HG03060 (cell line): Measurements from ENCODE around the gene PPP6R3.
"Not testable (repeated sequence)": the region's sequence is repeated elsewhere in the genome, so short reads cannot be mapped to it uniquely, and the experiment has no call there.

Experiments used
- ATAC-seq: cut with Tn5 transposase; IDR thresholded peaks from one replicate; pipeline ENCODE4 v1.9.1; 2021; ENCODE audit warnings: low read depth, moderate number of reproducible peaks; ENCODE audit not compliant: unreplicated experiment

PPP6R3 gene

DNA sequence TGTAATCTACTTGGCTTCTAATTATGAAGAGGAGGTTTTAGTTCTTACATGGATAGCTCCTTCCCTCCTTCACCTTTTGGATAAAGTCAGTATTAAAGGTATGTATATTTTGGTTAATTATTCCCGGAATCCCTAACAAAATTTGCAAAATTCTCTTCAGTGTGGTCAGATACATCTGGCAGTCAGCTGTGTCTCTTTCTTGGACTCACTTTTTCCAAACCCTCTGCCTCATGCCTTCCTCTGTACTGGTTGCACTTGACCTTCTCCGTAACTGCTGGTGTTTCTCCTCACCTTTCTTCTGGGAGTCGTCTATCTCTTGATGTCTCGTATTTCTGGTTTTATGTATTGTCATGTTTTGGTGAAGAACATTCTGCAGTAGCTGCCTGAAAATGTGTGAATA is 62.5 kb downstream of the PPP6R3 start:
- no peak for ATAC-seq

DNA sequence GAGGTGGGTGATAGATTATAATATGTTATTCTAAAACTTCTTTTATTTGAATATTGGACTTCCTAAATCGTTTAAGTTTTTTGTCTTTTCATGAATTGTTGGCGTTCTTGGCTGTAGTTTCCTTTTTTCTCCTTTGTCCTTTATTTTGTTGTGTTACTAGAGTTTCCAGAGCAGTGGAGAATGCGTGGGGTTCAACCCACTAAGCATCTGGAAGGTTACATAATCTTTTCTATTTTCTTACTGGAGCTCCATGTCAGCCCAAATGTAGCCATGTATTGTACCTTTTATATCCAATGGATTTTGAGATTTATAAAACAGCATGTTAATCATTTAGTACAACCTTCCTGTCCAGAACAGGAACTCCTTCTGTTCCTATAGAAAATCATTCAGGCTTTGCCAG is 63.2 kb downstream of the PPP6R3 start:
- no peak for ATAC-seq

DNA sequence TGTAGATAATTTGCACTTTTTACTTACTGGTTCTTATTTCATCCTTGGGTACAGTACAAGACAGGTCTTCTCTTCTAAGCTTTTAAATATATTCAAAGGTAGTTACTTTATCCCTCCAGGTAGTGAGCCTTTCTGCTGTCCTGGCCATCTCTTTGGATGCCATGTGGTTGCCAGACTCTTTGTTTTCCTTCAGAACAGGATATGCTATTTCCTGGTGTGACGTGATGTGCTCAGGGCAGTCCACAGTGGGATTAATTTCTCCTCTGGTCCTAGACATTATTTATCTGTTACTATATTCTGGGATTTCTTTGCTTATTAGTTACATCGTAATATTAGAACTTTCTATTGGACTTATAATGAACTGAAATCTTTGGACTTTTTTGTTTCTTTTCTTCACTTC is 63.7 kb downstream of the PPP6R3 start:
- no peak for ATAC-seq

DNA sequence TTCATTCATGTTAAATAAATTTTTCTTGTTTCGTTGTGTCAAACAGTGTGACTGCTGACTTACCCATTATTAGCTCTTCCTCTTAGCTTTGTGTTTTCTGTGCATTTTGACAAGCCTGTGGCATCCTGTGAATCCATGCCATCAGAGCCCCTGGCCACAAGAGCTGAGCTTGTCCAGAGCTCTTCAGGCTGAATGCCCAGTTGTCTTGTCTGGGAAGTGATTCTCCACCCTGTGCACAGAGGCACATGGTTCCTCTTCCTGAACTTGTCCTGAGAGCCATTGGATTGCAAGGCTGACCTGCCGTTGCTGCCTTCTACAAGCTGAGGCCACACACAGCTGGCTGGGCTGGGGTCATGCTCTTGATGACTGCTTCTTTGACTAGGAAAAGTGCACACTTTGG is 64.1 kb downstream of the PPP6R3 start:
- ATAC-seq, result no peak

DNA sequence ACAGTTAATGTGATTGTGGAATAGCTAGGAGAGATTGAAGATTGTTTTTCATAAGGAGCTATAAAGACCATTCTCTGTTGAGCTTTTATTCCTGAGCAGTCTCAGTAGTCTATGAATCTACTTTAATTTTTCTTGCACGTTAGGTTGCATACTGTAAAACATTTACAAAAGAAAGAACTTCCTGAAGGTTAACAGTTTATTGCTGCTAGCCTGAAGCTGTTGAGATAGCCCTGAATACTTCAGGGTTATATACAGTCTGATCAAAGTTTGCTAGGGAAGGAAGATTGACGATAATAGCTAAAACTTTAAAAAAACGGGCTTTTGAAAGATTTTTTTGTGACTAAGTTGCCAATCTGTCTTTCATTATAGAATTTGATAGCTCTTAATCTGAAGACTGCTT is 64.8 kb downstream of the PPP6R3 start:
- ATAC-seq, result no peak

DNA sequence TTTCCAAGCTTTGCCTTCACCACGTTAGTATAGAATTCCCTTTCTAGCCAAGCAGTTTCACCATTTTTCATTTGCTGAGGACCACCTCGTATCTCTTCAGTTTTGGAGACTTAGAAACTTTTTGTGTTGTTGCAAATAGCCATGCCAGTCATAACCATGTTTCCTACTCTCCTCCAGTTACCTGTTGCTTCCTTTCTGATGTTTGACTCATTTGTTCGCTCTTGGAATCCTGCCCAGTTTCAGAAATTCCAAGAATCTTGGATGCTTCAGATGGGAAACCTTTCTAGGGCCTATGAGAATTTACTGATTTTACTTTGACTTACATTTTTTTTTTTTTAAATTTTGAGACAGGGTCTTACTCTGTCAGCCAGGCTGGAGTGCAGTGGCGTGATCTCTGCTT is 65.4 kb downstream of the PPP6R3 start:
- ATAC-seq, result no peak

DNA sequence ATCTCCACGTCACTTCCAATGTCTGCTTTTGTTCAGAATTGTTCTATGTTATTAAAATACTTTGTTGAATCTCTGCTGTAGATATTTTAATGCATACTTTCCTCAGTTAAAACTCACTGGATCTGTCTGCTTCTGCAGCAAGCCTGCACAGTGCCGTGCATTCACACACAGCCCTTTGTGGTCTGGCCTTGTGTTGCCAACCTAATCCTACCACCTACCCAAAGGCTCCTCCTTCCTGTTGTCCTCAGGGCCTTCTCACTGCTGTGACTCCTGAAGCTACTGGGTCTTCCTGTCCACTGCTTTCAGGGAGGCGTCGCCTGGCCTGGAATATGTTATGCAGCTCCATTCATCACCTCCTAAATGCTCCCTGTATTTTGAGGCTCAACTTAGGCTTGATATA is 67.0 kb downstream of the PPP6R3 start:
- ATAC-seq, result no peak

DNA sequence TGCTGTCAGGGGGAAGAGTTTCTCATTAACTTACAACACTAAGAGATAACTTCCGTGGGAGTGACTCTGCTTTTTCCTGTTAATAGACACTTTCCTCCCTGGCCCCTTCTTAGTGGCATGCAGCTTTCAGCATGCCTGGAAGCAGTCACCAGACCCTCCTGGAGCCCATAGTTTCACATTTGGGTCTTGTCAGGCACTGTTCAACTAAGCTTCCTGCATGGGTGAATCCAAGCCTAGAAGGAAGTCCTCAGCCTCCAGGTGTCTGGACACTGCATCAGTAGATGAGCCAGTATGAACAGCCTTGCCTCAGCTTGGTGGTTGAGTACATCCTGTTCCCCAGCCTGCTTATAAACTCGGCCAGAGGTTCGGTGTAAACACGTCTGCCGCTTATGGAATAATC is 68.1 kb downstream of the PPP6R3 start:
- no peak for ATAC-seq

DNA sequence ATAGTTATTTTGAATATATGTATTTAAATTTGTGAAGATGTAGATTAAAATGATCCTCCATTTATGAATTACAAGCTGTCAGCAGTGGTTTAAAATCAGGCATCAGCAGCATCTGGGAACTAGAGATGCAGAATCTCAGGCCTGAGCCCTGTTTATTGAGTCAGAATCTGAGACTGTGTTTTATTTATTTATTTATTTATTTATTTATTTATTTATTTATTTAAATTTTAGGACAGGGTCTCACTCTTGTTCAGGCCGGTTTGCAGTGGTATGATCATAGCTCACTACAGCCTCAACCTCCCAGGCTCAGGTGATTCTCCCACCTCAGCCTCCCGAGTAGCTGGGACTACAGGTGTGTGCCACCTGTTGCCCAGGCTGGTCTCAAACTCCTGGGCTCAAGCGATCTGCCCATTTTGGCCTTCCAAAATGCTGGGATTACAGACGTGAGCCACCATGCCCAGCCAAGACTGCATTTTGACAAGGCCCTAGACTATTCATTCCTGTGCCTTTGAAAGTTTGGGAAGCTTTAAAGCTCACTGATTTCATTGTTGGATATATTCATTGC is 70.7 kb downstream of the PPP6R3 start:
- ATAC-seq, result no peak

DNA sequence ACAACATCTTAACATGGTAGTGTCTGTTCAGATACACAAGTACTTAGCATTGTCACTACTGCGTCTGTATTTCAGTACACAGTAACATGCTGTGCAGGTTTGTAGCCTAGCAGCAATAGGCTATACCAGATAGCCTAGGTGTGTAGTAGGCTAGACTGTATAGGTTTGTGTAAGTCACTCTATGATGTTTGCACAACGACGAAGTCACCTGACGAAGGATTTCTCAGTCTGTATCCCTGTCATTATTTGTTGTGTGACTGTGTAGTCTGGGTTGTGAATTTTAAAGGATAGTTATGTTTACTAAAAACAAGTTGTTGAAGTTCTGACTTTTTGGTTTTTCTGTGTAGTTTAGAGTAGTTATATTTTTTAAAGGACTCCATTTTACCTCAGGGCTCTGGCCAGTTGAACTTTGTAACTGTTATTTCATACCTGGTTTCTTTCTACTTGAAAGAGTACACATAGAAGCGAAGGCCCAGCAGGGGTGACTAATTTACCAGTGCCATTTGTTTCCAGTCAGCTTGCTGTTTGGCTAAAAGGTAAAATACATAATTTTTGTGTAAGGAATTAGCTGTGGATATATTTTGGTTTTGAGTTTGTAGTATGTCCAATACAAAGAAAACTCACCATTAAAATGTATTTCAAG is 72.3 kb downstream of the PPP6R3 start:
- no peak for ATAC-seq

DNA sequence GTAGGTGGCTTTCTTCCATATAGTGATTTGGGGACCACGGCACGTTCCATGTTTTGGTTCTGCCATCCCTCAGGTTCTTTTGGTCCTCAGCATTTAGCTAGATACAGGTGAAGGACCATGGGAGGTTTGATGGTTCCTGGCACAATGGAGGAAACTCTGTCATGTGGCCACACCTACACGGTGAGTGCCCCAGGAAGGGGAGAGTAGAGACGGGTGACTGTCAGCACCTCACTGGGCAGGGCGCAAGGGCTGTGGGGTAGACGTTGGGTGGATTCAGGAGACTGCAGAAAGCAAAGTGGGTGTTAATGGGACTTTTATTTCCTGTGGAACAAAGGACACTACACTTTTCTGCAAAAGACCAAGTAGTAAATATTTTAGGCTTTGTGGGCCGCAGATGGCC is 73.4 kb downstream of the PPP6R3 start:
- no peak for ATAC-seq

DNA sequence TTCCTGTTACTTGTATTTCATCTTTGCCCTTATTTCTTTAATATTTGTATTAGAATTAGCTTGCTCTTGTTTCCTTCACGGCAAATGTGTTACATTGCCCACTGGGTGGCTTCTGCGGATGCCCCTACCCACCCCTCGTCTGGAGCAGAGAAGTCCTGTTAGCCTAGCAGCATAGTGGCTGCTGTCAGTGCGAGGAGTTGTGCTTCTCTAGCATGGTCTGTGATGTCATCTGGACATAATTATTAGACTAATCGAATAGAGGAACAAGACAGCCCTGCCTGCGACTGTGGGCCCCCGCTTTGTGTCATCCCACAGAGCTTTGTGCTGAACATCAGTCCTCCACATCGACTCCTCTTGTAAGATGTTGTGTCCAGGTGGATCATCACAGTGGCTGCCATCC is 74.5 kb downstream of the PPP6R3 start:
- no peak for ATAC-seq

DNA sequence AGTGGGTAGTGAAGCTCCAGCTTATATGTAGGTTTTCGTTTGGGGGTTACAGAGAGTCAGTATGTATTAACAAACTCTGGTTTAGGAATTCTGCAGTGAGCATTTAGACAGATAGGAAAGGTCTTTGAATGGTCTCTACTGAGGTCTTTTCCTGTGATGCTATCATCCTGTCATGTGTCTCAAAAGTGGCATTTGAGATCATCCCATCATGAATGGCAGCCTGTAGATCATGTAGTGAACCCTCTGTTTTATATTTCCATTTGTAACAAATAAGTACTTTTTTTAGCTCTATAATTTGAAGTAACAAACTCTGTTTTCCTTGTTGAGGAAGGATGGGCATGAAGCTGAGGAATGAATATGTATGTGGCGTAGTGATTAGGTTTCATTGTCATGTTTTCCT is 76.2 kb downstream of the PPP6R3 start:
- no peak for ATAC-seq

DNA sequence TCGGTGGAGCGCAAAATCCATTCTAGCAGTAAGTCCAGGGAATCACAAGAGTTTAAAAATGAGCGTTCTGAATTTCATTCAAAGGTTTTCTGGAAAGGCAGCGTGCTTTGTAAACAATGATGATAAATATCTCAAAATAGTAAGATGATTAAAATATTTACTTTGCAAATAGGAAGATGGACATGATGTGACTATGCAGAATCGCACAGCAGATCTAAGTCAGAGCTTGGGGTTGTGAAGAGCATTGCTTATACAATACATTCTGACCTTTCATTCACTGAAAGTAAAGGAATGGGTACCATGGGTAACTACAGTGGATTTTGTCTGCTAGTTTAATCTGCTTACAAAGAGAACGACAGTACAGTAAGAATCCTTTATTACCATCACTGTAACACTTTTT is 77.5 kb downstream of the PPP6R3 start:
- ATAC-seq, result no peak

DNA sequence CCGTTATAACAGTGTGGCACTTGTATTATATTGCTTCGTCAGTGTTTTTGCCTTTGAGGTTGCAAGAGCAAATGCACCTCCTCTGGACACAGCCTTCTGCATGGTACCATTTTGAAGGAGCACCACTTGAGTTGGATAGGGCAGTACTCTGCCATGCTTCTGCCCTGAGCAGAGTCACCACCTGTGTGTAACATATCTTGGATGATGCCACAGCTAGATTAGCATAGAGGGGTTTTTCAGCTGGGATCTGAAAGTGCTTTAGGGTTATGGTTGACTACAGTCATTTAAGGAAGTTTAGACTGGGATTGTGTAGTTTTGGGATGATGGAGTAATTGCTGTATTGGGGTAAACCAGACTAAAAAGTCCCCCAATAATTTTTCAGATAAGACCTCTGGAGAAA is 78.8 kb downstream of the PPP6R3 start:
- no peak for ATAC-seq

DNA sequence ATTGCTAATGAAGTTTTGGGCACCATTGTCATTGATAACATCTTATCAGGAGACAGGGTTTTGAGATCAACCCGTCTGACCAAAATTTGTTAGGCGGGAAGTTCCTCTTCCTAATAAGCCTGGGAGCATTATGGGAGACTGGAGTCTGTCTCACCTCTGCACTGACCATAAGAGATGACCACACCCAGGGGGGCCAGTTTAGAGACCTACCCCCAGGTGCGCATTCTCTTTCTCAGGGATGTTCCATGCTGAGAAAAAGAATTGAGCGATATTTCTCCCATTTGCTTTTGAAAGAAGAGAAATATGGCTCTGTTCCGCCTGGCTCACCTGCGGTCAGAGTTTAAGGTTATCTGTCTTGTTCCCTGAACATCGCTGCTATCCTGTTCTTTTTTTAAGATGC is 80.0 kb downstream of the PPP6R3 start:
- ATAC-seq, result not testable (repeated sequence)

DNA sequence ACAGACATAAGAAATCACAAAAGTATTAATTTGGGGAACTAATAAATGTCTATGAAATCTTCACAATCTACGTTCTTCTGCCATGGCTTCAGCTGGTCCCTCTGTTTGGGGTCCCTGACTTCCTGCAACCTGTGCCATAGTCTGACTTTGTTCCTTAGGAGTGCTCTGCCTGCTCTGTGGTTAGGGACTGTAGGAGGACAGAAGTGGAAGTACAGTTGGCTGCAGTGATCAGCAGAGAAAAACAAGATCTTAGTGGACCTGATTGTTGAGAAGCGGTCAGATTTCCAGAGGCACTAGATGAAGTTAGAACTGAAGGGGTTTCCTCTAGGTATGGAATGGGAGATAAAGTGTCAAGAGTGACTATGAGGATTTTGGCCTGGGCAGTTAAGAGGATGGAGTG is 80.6 kb downstream of the PPP6R3 start:
- ATAC-seq, result no peak

DNA sequence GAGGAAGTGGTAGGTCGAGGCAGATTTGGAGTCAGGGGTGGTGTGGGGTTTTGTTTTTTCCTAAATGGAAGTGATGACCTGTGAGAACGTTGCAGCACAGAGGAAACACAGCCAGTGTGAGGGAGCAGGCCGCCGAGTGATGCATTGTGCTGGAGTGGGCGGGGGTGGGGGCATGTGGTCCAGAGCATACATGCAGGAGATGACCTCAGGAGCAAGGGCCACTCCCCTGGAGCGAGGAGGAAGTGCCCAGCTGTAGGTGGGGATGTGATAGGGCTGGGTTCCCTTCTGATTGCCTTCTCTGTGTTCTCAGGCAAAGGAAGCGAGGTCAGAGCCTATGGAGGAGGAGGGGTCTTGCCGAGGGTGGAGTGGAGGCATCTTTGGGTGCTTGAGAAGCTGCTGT is 81.4 kb downstream of the PPP6R3 start:
- ATAC-seq, result no peak

DNA sequence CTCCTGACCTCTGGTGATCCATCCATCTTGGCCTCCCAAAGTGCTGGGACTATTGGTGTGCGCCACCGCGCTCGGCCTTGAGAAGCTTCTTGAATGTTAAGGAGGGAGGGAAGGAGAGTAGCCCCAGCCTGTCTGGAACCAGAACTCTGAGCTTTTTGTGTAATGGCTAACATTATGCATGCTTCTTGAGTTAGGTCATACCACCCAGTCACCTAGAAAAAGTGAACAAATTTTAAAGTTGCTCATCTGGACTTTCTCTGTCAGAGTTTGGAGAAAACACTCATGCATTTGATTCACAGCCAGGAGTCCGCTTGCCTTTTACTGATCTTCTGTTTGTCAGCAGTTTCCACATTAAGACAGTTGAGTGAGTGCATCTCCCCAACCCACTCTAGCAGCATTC is 82.1 kb downstream of the PPP6R3 start:
- no peak for ATAC-seq

DNA sequence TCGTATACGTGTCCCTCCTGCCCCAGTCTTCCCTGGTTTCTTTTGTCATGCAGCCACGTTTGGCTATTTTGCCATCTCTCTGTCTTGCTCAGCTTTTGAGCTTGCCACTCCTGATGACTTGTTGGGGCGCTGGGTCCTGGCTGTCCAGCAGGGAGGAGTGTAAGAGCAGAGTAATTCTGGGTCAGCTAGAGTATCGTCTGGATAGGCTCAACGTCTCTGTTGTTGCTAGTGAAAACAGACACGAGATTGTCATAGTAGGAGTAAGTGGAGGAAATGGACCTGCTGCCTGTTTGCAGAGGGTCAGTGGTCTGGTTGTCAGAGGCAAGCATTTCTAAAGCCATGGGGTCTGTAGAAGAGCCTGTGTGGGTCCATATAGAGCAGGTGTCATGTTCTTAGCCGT is 83.0 kb downstream of the PPP6R3 start:
- ATAC-seq, result no peak

DNA sequence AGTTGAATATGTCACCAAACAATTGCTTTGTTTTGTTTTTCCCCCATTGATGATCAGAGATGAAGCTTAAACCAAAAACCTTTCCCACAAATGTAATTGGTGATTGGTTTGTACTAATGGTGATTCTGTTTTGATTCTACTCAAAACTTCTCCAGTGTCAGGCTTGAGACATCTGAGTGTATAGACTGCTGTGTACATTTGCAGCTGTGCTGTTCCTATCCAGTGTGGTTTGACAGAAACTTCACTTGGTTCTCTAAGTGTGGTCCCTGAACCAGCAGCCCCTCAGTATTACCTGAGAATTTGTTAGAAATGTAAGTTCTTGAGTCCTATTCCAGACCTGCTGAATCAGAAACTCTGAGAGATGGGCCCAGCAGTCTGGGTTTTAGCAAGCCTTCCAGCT is 84.8 kb downstream of the PPP6R3 start:
- no peak for ATAC-seq

DNA sequence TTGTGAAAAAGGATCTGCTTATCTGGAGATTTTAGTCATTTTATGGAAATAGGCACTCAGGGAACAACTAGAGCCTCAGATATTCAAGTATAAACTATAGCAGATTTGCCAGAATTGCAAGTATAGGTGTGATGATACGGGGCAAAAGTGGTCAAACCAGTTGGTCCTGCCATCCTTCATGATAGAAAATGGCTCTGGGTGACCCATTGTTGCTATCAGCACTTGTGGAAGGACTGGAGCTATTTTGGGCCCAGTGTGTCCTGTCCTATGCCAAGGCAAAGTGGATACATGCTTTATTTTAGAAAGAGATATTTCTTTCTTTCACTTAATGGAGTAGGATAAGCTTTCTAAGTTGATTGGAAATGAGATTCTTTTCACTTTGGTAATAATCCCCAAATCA is 85.2 kb downstream of the PPP6R3 start:
- no peak for ATAC-seq

DNA sequence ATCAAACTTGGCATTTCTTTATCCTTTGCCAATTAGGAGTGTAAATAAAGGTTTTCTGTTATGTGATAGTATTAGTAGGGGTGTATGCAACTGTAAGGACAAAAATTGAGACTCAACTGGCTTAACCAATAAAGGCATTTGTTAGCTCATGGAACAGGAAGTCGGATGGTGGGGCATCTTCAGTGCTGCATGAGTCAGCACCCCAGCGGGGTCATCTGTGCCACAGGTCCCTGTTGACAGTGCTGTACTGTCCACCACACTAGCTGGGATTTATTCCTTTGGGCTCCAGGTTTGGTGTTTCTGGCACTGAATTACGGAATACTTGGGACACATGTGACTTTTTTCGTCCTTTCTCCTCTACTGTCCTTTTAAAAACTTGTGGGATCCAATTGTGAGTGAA is 86.0 kb downstream of the PPP6R3 start:
- no peak for ATAC-seq
